ENCODE data around the gene SPOP.

Gene SPOP

GRCh38 chr17:49600949-49601348 is 76.9 kb downstream of the SPOP start:
- H3K27ac ChIP-seq = no peak overlapping the region
- no peak for TF ChIP-seq CTCF (IDR thresholded peaks at IDR 0.05)
- no peak for TF ChIP-seq ZFX (IDR thresholded peaks at IDR 0.05; ENCODE audit: borderline replicate concordance)

- no peak overlapping the region for H3K27ac ChIP-seq
- TF ChIP-seq CTCF (IDR thresholded peaks at IDR 0.05) (no peak), ZFX (IDR thresholded peaks at IDR 0.05; ENCODE audit: borderline replicate concordance) (no peak)
Measured at GRCh38 chr17:49598918-49599317, 79.0 kb downstream of the SPOP start.

- no peak for TF ChIP-seq ZFX (IDR thresholded peaks at IDR 0.05; ENCODE audit: borderline replicate concordance)
- no peak for TF ChIP-seq CTCF (IDR thresholded peaks at IDR 0.05)
- no peak overlapping the region for H3K27ac ChIP-seq
Measured at GRCh38 chr17:49597928-49598655, 79.8 kb downstream of the SPOP start.

GRCh38 chr17:49597436-49597835 is 80.5 kb downstream of the SPOP start:
- H3K27ac ChIP-seq = no peak overlapping the region
- TF ChIP-seq CTCF (IDR thresholded peaks at IDR 0.05) (no peak), ZFX (IDR thresholded peaks at IDR 0.05; ENCODE audit: borderline replicate concordance) (no peak)

GRCh38 chr17:49596613-49597244 is 81.2 kb downstream of the SPOP start:
- TF ChIP-seq CTCF (IDR thresholded peaks at IDR 0.05) = no peak
- TF ChIP-seq ZFX (IDR thresholded peaks at IDR 0.05; ENCODE audit: borderline replicate concordance) = no peak
- no peak overlapping the region for H3K27ac ChIP-seq

- TF ChIP-seq CTCF (IDR thresholded peaks at IDR 0.05) = no peak
- TF ChIP-seq ZFX (IDR thresholded peaks at IDR 0.05; ENCODE audit: borderline replicate concordance) = no peak
- no peak overlapping the region for H3K27ac ChIP-seq
Measured at GRCh38 chr17:49595980-49596379, 81.9 kb downstream of the SPOP start.

GRCh38 chr17:49595328-49595727 is 82.6 kb downstream of the SPOP start:
- TF ChIP-seq CTCF (IDR thresholded peaks at IDR 0.05) (no peak), ZFX (IDR thresholded peaks at IDR 0.05; ENCODE audit: borderline replicate concordance) (no peak)
- no peak overlapping the region for H3K27ac ChIP-seq
